Liver (tissue), 9 donors: ENCODE results near the gene BHLHE23. TPM values are rescaled to one million over a fixed set of nuclear protein-coding genes. Genes with fewer than 3 reads are reported as not detected.

Experiments used
- DNase-seq: peaks from one replicate; pipeline ENCODE4 v3.0.0-alpha.2; 2017; ENCODE audit warnings: low spot score
- H3K27ac ChIP-seq, 2 donors: one replicate each; pipeline ENCODE4 v1.7.0; 2013; ENCODE audit warnings: inconsistent platforms in 2 of 2, low read length in 2 of 2, control low read depth in 1 of 2, low read depth in 1 of 2, mild to moderate bottlenecking in 1 of 2
- H3K27me3 ChIP-seq, 4 donors: one replicate each; pipeline versions ENCODE4 v1.6.1 to v1.7.0; 2013; ENCODE audit warnings: low read length in 3 of 4, inconsistent platforms in 1 of 4, mild to moderate bottlenecking in 1 of 4, moderate library complexity in 1 of 4; ENCODE audit not compliant: control insufficient read depth in 4 of 4, insufficient read depth in 4 of 4
- H3K36me3 ChIP-seq, 4 donors: one replicate each; pipeline versions ENCODE4 v1.6.1 to v1.7.0; 2013; ENCODE audit warnings: low read length in 3 of 4, mild to moderate bottlenecking in 3 of 4, low read depth in 1 of 4, moderate library complexity in 1 of 4; ENCODE audit not compliant: control insufficient read depth in 4 of 4, insufficient read depth in 3 of 4
- H3K4me1 ChIP-seq, 4 donors: one replicate each; pipeline versions ENCODE4 v1.6.1 to v1.7.0; 2013; ENCODE audit warnings: low read length in 3 of 4, mild to moderate bottlenecking in 3 of 4, moderate library complexity in 1 of 4; ENCODE audit not compliant: control insufficient read depth in 4 of 4, insufficient read depth in 4 of 4
- H3K4me3 ChIP-seq, 3 donors: one replicate each; pipeline versions ENCODE4 v1.6.1 to v1.7.0; 2013; ENCODE audit warnings: low read length in 3 of 3, control low read depth in 1 of 3, low read depth in 1 of 3, mild to moderate bottlenecking in 1 of 3
- H3K9ac ChIP-seq, 2 donors: one replicate each; pipeline ENCODE4 v1.7.0; 2013; ENCODE audit warnings: low read length in 2 of 2, mild to moderate bottlenecking in 2 of 2, moderate library complexity in 2 of 2, control low read depth in 1 of 2, low read depth in 1 of 2
- H3K9me3 ChIP-seq, 4 donors: one replicate each; pipeline versions ENCODE4 v1.6.1 to v1.7.0; 2013; ENCODE audit warnings: low read length in 3 of 4; ENCODE audit not compliant: control insufficient read depth in 4 of 4
- CTCF ChIP-seq: fragments of 150-350 bp; IDR thresholded peaks from 2 replicates; pipeline ENCODE4 v1.5.1; 2017; ENCODE audit warnings: improper control_type of control experiment, low read depth, low read length; ENCODE audit not compliant: missing input control
- EGR1 ChIP-seq, 2 donors: IDR thresholded peaks; 2 replicates each; pipeline ENCODE4 v1.6.1; 2016 to 2018; ENCODE audit warnings: antibody characterized with exemption in 2 of 2, low read depth in 2 of 2
- FOXA1 ChIP-seq: IDR thresholded peaks from 2 replicates; pipeline ENCODE4 v1.6.1; 2016; ENCODE audit warnings: antibody characterized with exemption
- FOXA2 ChIP-seq: IDR thresholded peaks from 2 replicates; pipeline ENCODE4 v1.6.1; 2016; ENCODE audit warnings: antibody characterized with exemption
- GABPA ChIP-seq, 2 donors: IDR thresholded peaks in 1 of 2; conservative IDR thresholded peaks in 1 of 2; 2 replicates each; pipeline ENCODE4 v1.6.1; 2016; ENCODE audit warnings: antibody characterized with exemption in 2 of 2, mild to moderate bottlenecking in 1 of 2, moderate library complexity in 1 of 2
- HNF4A ChIP-seq, 2 donors: conservative IDR thresholded peaks; 2 replicates each; pipeline ENCODE4 v1.6.1; 2016; ENCODE audit warnings: antibody characterized with exemption in 2 of 2, mild to moderate bottlenecking in 2 of 2
- HNF4G ChIP-seq: IDR thresholded peaks from 2 replicates; pipeline ENCODE4 v1.6.1; 2016; ENCODE audit warnings: antibody characterized with exemption
- JUND ChIP-seq, 2 donors: IDR thresholded peaks; 2 replicates each; pipeline ENCODE4 v1.6.1; 2016; ENCODE audit warnings: antibody characterized with exemption in 2 of 2
- MAX ChIP-seq: IDR thresholded peaks from 2 replicates; pipeline ENCODE4 v1.6.1; 2016; ENCODE audit warnings: antibody characterized with exemption
- NR2F2 ChIP-seq: IDR thresholded peaks from 2 replicates; pipeline ENCODE4 v1.6.1; 2016; ENCODE audit warnings: antibody characterized with exemption
- RAD21 ChIP-seq, 2 donors: IDR thresholded peaks; 2 replicates each; pipeline ENCODE4 v1.6.1; 2016; ENCODE audit warnings: antibody characterized with exemption in 2 of 2, mild to moderate bottlenecking in 2 of 2
- RXRA ChIP-seq, 2 donors: IDR thresholded peaks; 2 replicates each; pipeline ENCODE4 v1.6.1; 2017 to 2018; ENCODE audit warnings: antibody characterized with exemption in 2 of 2, mild to moderate bottlenecking in 1 of 2
- SP1 ChIP-seq: IDR thresholded peaks from 2 replicates; pipeline ENCODE4 v1.6.1; 2018; ENCODE audit warnings: antibody characterized with exemption, mild to moderate bottlenecking
- TAF1 ChIP-seq: conservative IDR thresholded peaks from 2 replicates; pipeline ENCODE4 v1.6.1; 2016; ENCODE audit warnings: antibody characterized with exemption, mild to moderate bottlenecking
- YY1 ChIP-seq: IDR thresholded peaks from 2 replicates; pipeline ENCODE4 v1.6.1; 2016; ENCODE audit warnings: antibody characterized with exemption, mild to moderate bottlenecking
- ZBTB33 ChIP-seq: IDR thresholded peaks from 2 replicates; pipeline ENCODE4 v1.6.1; 2016; ENCODE audit warnings: antibody characterized with exemption
- WGBS: extraction: QIAGEN DNeasy Blood & Tissue Kit; methylation state at CpG from one replicate; pipeline ENCODE4 v1.1.7; 2013; 5-methylcytosine and 5-hydroxymethylcytosine counted together
- polyA plus RNA-seq, 2 donors: library from polyadenylated mRNA; stranded (reverse) in 1 of 2; unstranded in 1 of 2; fragments of 200-250 nt in 1 of 2; fragments of >200 nt in 1 of 2; fragmentation: Nextera tagmentation in 1 of 2; extraction: Ambion mirVana in 1 of 2; gene quantifications; one replicate each; pipeline versions ENCODE4 v1.2.1 to v1.2.3, GENCODE V29; 2013 to 2015
- total RNA-seq, 2 donors: library from RNA; depleted of rRNA; stranded (reverse); fragments of >200 nt; gene quantifications; one replicate each; pipeline ENCODE4 v1.2.3, GENCODE V29; 2014
- TF ChIP-seq, protein P1 (sequence below): IDR thresholded peaks from 2 replicates; pipeline ENCODE4 v1.6.1; 2016; ENCODE audit warnings: antibody characterized with exemption
- donor health status: healthy.
- donor health status: healthy.
- donor health status: healthy.
- donor health status: healthy.
- donor health status: healthy.

BHLHE23 gene
- total and polyA plus RNA-seq, 4 donors, result not detected

- peaks cover 8 to 48% (median 15%) of the 10 kb centered on the region in 4 donors for H3K36me3 ChIP-seq
- no peak for DNase-seq
- H3K4me3 ChIP-seq, result no peak overlapping the region
- H3K4me1 ChIP-seq, result peaks cover 0 to 34% (median 27%) of the 10 kb centered on the region in 4 donors
- H3K27me3 ChIP-seq, result no peaks in the 10 kb centered on the region
- TF ChIP-seq JUND (IDR thresholded peaks at IDR 0.05), result no peak
- no peak for TF ChIP-seq EGR1 (IDR thresholded peaks at IDR 0.05; ENCODE audit: low read depth in 2 of 2)
- no peak for TF ChIP-seq CTCF
- TF ChIP-seq NR2F2, result no peak
- no peak for TF ChIP-seq HNF4A (conservative IDR thresholded peaks at IDR 0.05)
- no peak for TF ChIP-seq GABPA (IDR thresholded peaks at IDR 0.05 in 1 of 2, conservative IDR thresholded peaks at IDR 0.05 in 1 of 2)
- no peak for TF ChIP-seq ZBTB33
- TF ChIP-seq FOXA2, result no peak
- TF ChIP-seq, protein P1, sequence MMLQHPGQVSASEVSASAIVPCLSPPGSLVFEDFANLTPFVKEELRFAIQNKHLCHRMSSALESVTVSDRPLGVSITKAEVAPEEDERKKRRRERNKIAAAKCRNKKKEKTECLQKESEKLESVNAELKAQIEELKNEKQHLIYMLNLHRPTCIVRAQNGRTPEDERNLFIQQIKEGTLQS, result no peak
- TF ChIP-seq RAD21 (IDR thresholded peaks at IDR 0.05), result no peak
- TF ChIP-seq TAF1, result no peak
- TF ChIP-seq SP1, result no peak
- no peak for TF ChIP-seq MAX
- TF ChIP-seq RXRA (IDR thresholded peaks at IDR 0.05), result no peak
- no peak for TF ChIP-seq YY1
- TF ChIP-seq FOXA1, result no peak
- no peak overlapping the region for H3K9ac ChIP-seq
- H3K27ac ChIP-seq, result no peak overlapping the region
- H3K9me3 ChIP-seq, result no peaks in the 10 kb centered on the region
- 93% methylated on average over 36 of the region's 36 CpGs for WGBS
These were observed 49.3 kb downstream of the BHLHE23 start for GRCh38 chr20:62957136-62958117.

DNA sequence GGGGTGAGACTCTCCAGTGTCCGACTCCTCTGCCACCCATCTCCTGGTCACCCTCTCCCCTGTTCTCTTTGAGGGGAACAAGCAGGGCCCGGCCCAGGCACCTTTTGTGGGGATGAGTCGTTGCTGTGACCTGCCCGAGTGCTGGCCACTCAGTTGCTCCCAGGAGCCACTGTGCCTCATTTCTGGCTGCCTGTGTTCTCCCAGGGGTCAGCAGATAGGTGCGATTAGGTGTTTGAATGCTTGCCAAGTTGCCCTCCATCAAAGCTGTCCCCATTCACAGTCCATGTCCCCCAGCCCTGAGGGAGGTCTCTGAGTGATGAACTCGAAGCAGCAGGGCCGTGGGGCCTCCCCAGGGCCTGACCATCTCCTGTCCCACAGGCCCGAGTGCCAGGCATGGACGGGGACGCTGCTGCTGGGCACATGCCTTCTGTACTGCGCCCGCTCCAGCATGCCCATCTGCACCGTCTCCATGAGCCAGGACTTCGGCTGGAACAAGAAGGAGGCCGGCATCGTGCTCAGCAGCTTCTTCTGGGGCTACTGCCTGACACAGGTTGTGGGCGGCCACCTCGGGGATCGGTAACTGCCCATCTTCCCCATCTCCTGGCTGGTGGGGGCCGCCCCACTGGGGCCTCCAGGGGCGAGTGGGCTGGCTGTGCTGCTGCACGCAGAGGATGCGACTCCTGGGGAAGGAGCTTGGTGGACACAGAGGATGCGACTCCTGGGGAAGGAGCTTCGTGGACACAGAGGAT is 50.2 kb downstream of the BHLHE23 start:
- H3K27ac ChIP-seq, result peak overlapping the region; percentile 91 to 93
- peak overlapping the region; percentile 18 to 77 for H3K9ac ChIP-seq
- no peak for DNase-seq
- no peaks in the 10 kb centered on the region for H3K9me3 ChIP-seq
- H3K36me3 ChIP-seq, result peaks cover 8 to 39% (median 15%) of the 10 kb centered on the region in 4 donors
- no peaks in the 10 kb centered on the region for H3K27me3 ChIP-seq
- WGBS, result 79% methylated on average over 25 of the region's 25 CpGs
- H3K4me3 ChIP-seq, result peak overlapping the region in 2 of 3 donors; percentile 41 to 47
- peaks cover 2 to 41% (median 31%) of the 10 kb centered on the region in 4 donors for H3K4me1 ChIP-seq
- no peak for TF ChIP-seq ZBTB33
- TF ChIP-seq FOXA1, result no peak
- TF ChIP-seq YY1, result no peak
- TF ChIP-seq RAD21 (IDR thresholded peaks at IDR 0.05), result no peak
- TF ChIP-seq HNF4G, result no peak
- no peak for TF ChIP-seq RXRA (IDR thresholded peaks at IDR 0.05)
- TF ChIP-seq TAF1, result no peak
- TF ChIP-seq MAX, result no peak
- TF ChIP-seq HNF4A (conservative IDR thresholded peaks at IDR 0.05), result no peak
- no peak for TF ChIP-seq FOXA2
- TF ChIP-seq EGR1 (IDR thresholded peaks at IDR 0.05; ENCODE audit: low read depth in 2 of 2), result no peak
- TF ChIP-seq, protein P1, result no peak
- TF ChIP-seq JUND (IDR thresholded peaks at IDR 0.05), result no peak
- TF ChIP-seq NR2F2, result no peak
- no peak for TF ChIP-seq CTCF
- TF ChIP-seq SP1, result no peak
